ENCODE data around the gene DNAH17. TPM values are rescaled to one million over a fixed set of nuclear protein-coding genes. Genes with fewer than 3 reads are reported as not detected.

The DNAH17 gene
- total RNA-seq, 1 experiment from 2014 or later, result 0.18 TPM

GRCh38 chr17:78460951-78461798 lies 116.0 kb downstream of the DNAH17 start:
- Histone ChIP-seq H3K4me1 (ENCODE audit: control insufficient read depth, insufficient read depth, low read length) (no peaks in the 10 kb centered on the region), H3K27me3 (ENCODE audit: control insufficient read depth, insufficient read depth, low read length) (no peaks in the 10 kb centered on the region; the same call in 1 of the 2 replicates), H3K9me3 (ENCODE audit: control insufficient read depth, insufficient read depth, low read depth, low read length) (no peaks in the 10 kb centered on the region), H3K27ac (ENCODE audit: low read length) (no peak overlapping the region), H3K36me3 (ENCODE audit: control insufficient read depth, insufficient read depth, low read length) (no peaks in the 10 kb centered on the region), H3K4me3 (ENCODE audit: low read depth in 2 of 2, low read length in 2 of 2) (no peak overlapping the region)
- intact Hi-C loops (cut with micrococcal nuclease; ENCODE audit: unreplicated experiment) (no loop called here), in situ Hi-C loops (cut with HindIII; ENCODE audit: low pct_unique_long_range_greater_than_20kb, low sequenced_read_pairs) (no loop called here)
- TF ChIP-seq SIN3A (IDR thresholded peaks at IDR 0.05; ENCODE audit: borderline replicate concordance, insufficient read depth, low read depth, low read length), result no peak
- no peak for TF ChIP-seq POLR2AphosphoS5 (IDR thresholded peaks at IDR 0.05; ENCODE audit: low read depth, low read length)
- TF ChIP-seq TCF7L2 (IDR thresholded peaks at IDR 0.05; ENCODE audit: low read depth, low read length), result no peak
- TF ChIP-seq REST (IDR thresholded peaks at IDR 0.05; ENCODE audit: insufficient read depth in 1 of 2, low read depth in 2 of 2, low read length in 1 of 2), result no peak
- no peak for TF ChIP-seq CTCF (IDR thresholded peaks at IDR 0.05)
- CTCF ChIA-PET, result interaction anchor here (0.5 kb wide), 1 partner anchor 14 kb away, joined by 4 read pairs; no protein-coding TSS in a partner anchor
- DNase-seq (ENCODE audit: low read depth, low spot score) (no peak), ATAC-seq (no peak)
- POLR2A ChIA-PET, result no interaction called here
- BruUV-seq (replicated peaks), result no TSS peak

- ChIA-PET POLR2A (no interaction called here), CTCF (interaction anchor here (0.5 kb wide), 1 partner anchor 14 kb away, joined by 4 read pairs; no protein-coding TSS in a partner anchor)
- BruUV-seq (replicated peaks), result no TSS peak
- H3K36me3 ChIP-seq (ENCODE audit: control insufficient read depth, insufficient read depth, low read length), result no peaks in the 10 kb centered on the region
- DNase-seq (ENCODE audit: low read depth, low spot score), result no peak
- no peaks in the 10 kb centered on the region; the same call in 1 of the 2 replicates for H3K27me3 ChIP-seq (ENCODE audit: control insufficient read depth, insufficient read depth, low read length)
- H3K9me3 ChIP-seq (ENCODE audit: control insufficient read depth, insufficient read depth, low read depth, low read length), result no peaks in the 10 kb centered on the region
- in situ Hi-C loops (cut with HindIII; ENCODE audit: low pct_unique_long_range_greater_than_20kb, low sequenced_read_pairs) (no loop called here), intact Hi-C loops (cut with micrococcal nuclease; ENCODE audit: unreplicated experiment) (no loop called here)
- no peak overlapping the region for H3K27ac ChIP-seq (ENCODE audit: low read length)
- no peak overlapping the region for H3K4me3 ChIP-seq (ENCODE audit: low read depth in 2 of 2, low read length in 2 of 2)
- H3K4me1 ChIP-seq (ENCODE audit: control insufficient read depth, insufficient read depth, low read length), result no peaks in the 10 kb centered on the region
- TF ChIP-seq POLR2AphosphoS5 (IDR thresholded peaks at IDR 0.05; ENCODE audit: low read depth, low read length) (no peak), CTCF (IDR thresholded peaks at IDR 0.05) (no peak), SIN3A (IDR thresholded peaks at IDR 0.05; ENCODE audit: borderline replicate concordance, insufficient read depth, low read depth, low read length) (no peak), REST (IDR thresholded peaks at IDR 0.05; ENCODE audit: insufficient read depth in 1 of 2, low read depth in 2 of 2, low read length in 1 of 2) (no peak), TCF7L2 (IDR thresholded peaks at IDR 0.05; ENCODE audit: low read depth, low read length) (no peak)
- no peak for ATAC-seq
Observed at GRCh38 chr17:78460176-78460675, 117.0 kb downstream of the DNAH17 start.
